A549 (cell line): ENCODE data around the gene FLNB. TPM values are rescaled to one million over a fixed set of nuclear protein-coding genes. Genes with fewer than 3 reads are reported as not detected.
A peak's percentile ranks its signal among the peaks of the same experiment; 100 is the strongest.

ENCODE experiments used
- BCL3 ChIP-seq: fragments of >200 bp; sonication (Bioruptor Twin); formaldehyde crosslinking; IDR thresholded peaks from 3 replicates; pipeline ENCODE4 v1.6.1; 2016
- CBX2 ChIP-seq: fragments of 200-600 bp; sonication (generic); IDR thresholded peaks from 2 replicates; pipeline ENCODE4 v1.6.1; 2016; ENCODE audit warnings: low read depth, mild to moderate bottlenecking, borderline replicate concordance
- CTCF ChIP-seq: fragments of >200 bp; sonication (Bioruptor Twin); formaldehyde crosslinking; IDR thresholded peaks from 3 replicates; pipeline ENCODE4 v1.5.1; 2016
- ELK1 ChIP-seq: fragments of 150-350 bp; IDR thresholded peaks from 2 replicates; pipeline ENCODE4 v1.6.1; 2014; ENCODE audit warnings: low read depth, mild to moderate bottlenecking, low read length
- EP300 ChIP-seq, 2 experiments: fragments of >200 bp; sonication (Bioruptor Twin); formaldehyde crosslinking; IDR thresholded peaks; 2 replicates in 1 of 2; 3 replicates in 1 of 2; pipeline ENCODE4 v1.6.1; 2016 to 2017
- HDAC2 ChIP-seq: fragments of 200-600 bp; sonication (generic); IDR thresholded peaks from 2 replicates; pipeline ENCODE4 v1.6.1; 2016
- HEYL ChIP-seq: fragments of 250-450 bp; sonication (Bioruptor Pico); IDR thresholded peaks from 2 replicates; pipeline ENCODE4 v1.8.0; 2021; ENCODE audit warnings: mild to moderate bottlenecking, moderate library complexity
- HOXA7 ChIP-seq: fragments of 250-450 bp; sonication (Bioruptor Pico); IDR thresholded peaks from 2 replicates; pipeline ENCODE4 v1.5.0; 2020; ENCODE audit warnings: mild to moderate bottlenecking, moderate library complexity
- HOXB5 ChIP-seq: fragments of 250-450 bp; sonication (Bioruptor Pico); IDR thresholded peaks from 2 replicates; pipeline ENCODE4 v1.5.0; 2020; ENCODE audit warnings: mild to moderate bottlenecking, moderate library complexity
- JUN ChIP-seq, 2 experiments: fragments of >200 bp; sonication (Bioruptor Twin); formaldehyde crosslinking; IDR thresholded peaks; 2 replicates in 1 of 2; 3 replicates in 1 of 2; pipeline ENCODE4 v1.6.1; 2016 to 2017
- MAFK ChIP-seq: fragments of 450-650 bp; IDR thresholded peaks from 2 replicates; pipeline ENCODE4 v1.6.1; 2014; ENCODE audit not compliant: partially characterized antibody
- MAX ChIP-seq: IDR thresholded peaks from 2 replicates; pipeline ENCODE4 v1.6.1; 2012
- MAZ ChIP-seq: fragments of 150-350 bp; IDR thresholded peaks from 2 replicates; pipeline ENCODE4 v1.6.1; 2014; ENCODE audit warnings: antibody characterized with exemption, low read depth, low read length, borderline replicate concordance
- MYC ChIP-seq: IDR thresholded peaks from 2 replicates; pipeline ENCODE4 v1.6.1; 2012; ENCODE audit warnings: mild to moderate bottlenecking, inconsistent platforms, low read length, improper control_type of control experiment, borderline replicate concordance
- NPAS2 ChIP-seq: fragments of 250-450 bp; sonication (Bioruptor Pico); IDR thresholded peaks from 2 replicates; pipeline ENCODE4 v1.8.0; 2022; ENCODE audit warnings: mild to moderate bottlenecking, moderate library complexity, borderline replicate concordance
- NR3C1 ChIP-seq: fragments of >200 bp; sonication (Bioruptor Twin); formaldehyde crosslinking; IDR thresholded peaks from 3 replicates; pipeline ENCODE4 v1.6.1; 2017
- POLR2A ChIP-seq: IDR thresholded peaks from 2 replicates; pipeline ENCODE4 v1.6.1; 2012; ENCODE audit warnings: mild to moderate bottlenecking, low read length
- POLR2AphosphoS2 ChIP-seq: conservative IDR thresholded peaks from 2 replicates; pipeline ENCODE4 v1.6.1; 2012; ENCODE audit warnings: low read length, improper control_type of control experiment, inconsistent platforms
- RAD21 ChIP-seq, 2 experiments: fragments of >200 bp in 1 of 2; sonication (Bioruptor Twin) in 1 of 2; formaldehyde crosslinking in 1 of 2; IDR thresholded peaks in 1 of 2; conservative IDR thresholded peaks in 1 of 2; 2 replicates in 1 of 2; 3 replicates in 1 of 2; pipeline ENCODE4 v1.6.1; 2012 to 2018; ENCODE audit warnings: inconsistent platforms in 1 of 2
- RCOR1 ChIP-seq: fragments of 150-350 bp; IDR thresholded peaks from 2 replicates; pipeline ENCODE4 v1.6.1; 2014; ENCODE audit warnings: antibody characterized with exemption, low read length, low read depth
- RFX5 ChIP-seq: fragments of 450-650 bp; IDR thresholded peaks from 2 replicates; pipeline ENCODE4 v1.7.1; 2014; ENCODE audit warnings: antibody characterized with exemption, mild to moderate bottlenecking, moderate library complexity
- RNF2 ChIP-seq: fragments of 200-600 bp; sonication (generic); IDR thresholded peaks from 2 replicates; pipeline ENCODE4 v1.6.1; 2016; ENCODE audit warnings: low read depth, mild to moderate bottlenecking, antibody characterized with exemption, moderate library complexity, borderline replicate concordance
- SREBF2 ChIP-seq: fragments of 450-650 bp; IDR thresholded peaks from 2 replicates; pipeline ENCODE4 v1.6.1; 2014; ENCODE audit warnings: mild to moderate bottlenecking, moderate library complexity
- TP53 ChIP-seq: fragments of 250-450 bp; sonication (Bioruptor Pico); IDR thresholded peaks from 2 replicates; pipeline ENCODE4 v1.5.0; 2021; ENCODE audit warnings: mild to moderate bottlenecking, moderate library complexity
- ZNF302 ChIP-seq: fragments of 250-450 bp; sonication (Bioruptor Pico); IDR thresholded peaks from 2 replicates; pipeline ENCODE4 v1.9.0; 2021; ENCODE audit warnings: inconsistent platforms, mild to moderate bottlenecking, moderate library complexity
- ZSCAN20 ChIP-seq: fragments of 250-450 bp; sonication (Bioruptor Pico); IDR thresholded peaks from 2 replicates; pipeline ENCODE4 v1.8.0; 2022; ENCODE audit warnings: mild to moderate bottlenecking, moderate library complexity
- polyA plus RNA-seq, 4 experiments: library from polyadenylated mRNA; depleted of rRNA in 3 of 4; stranded (reverse); fragments of >200 nt; fragmentation: RNase III in 1 of 4; extraction: RNeasy Plus Mini Kit Qiagen cat#74134 plus additional on column Dnase treatment in 1 of 4; gene quantifications; 2 replicates in 3 of 4; 3 replicates in 1 of 4; pipeline ENCODE4 v1.2.3, GENCODE V29; 2011 to 2017
- TF ChIP-seq, protein P1 (sequence below): fragments of 200-600 bp; sonication (generic); IDR thresholded peaks from 2 replicates; pipeline ENCODE4 v1.6.1; 2016; ENCODE audit warnings: antibody characterized with exemption, mild to moderate bottlenecking, moderate library complexity
- TF ChIP-seq, protein P2 (sequence below): fragments of 250-450 bp; sonication (Bioruptor Pico); IDR thresholded peaks from 2 replicates; pipeline ENCODE4 v1.5.0; 2021; ENCODE audit warnings: mild to moderate bottlenecking, moderate library complexity, borderline replicate concordance
- TF ChIP-seq, protein P3 (sequence below): fragments of 450-650 bp; IDR thresholded peaks from 2 replicates; pipeline ENCODE4 v1.6.1; 2014; ENCODE audit warnings: antibody characterized with exemption
- TF ChIP-seq, protein P4 (sequence below): fragments of >200 bp; sonication (Bioruptor Twin); formaldehyde crosslinking; IDR thresholded peaks from 2 replicates; pipeline ENCODE4 v1.6.1; 2016

The FLNB gene
- polyA plus RNA-seq, 2 of the 4 experiments (the other 2 are of a cell fraction) = 235 to 439 TPM

GRCh38 chr3:58161435-58162398, 153.5 kb downstream of the FLNB start (continued):
- TF ChIP-seq ZSCAN20 (CRISPR knock-in tag) = no peak
- TF ChIP-seq, protein P1, sequence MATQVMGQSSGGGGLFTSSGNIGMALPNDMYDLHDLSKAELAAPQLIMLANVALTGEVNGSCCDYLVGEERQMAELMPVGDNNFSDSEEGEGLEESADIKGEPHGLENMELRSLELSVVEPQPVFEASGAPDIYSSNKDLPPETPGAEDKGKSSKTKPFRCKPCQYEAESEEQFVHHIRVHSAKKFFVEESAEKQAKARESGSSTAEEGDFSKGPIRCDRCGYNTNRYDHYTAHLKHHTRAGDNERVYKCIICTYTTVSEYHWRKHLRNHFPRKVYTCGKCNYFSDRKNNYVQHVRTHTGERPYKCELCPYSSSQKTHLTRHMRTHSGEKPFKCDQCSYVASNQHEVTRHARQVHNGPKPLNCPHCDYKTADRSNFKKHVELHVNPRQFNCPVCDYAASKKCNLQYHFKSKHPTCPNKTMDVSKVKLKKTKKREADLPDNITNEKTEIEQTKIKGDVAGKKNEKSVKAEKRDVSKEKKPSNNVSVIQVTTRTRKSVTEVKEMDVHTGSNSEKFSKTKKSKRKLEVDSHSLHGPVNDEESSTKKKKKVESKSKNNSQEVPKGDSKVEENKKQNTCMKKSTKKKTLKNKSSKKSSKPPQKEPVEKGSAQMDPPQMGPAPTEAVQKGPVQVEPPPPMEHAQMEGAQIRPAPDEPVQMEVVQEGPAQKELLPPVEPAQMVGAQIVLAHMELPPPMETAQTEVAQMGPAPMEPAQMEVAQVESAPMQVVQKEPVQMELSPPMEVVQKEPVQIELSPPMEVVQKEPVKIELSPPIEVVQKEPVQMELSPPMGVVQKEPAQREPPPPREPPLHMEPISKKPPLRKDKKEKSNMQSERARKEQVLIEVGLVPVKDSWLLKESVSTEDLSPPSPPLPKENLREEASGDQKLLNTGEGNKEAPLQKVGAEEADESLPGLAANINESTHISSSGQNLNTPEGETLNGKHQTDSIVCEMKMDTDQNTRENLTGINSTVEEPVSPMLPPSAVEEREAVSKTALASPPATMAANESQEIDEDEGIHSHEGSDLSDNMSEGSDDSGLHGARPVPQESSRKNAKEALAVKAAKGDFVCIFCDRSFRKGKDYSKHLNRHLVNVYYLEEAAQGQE = no peak
- peak; percentile 30; the same call in 1 of the 2 replicates for TF ChIP-seq HEYL (CRISPR knock-in tag)
- no peak for TF ChIP-seq POLR2AphosphoS2
- no peak for TF ChIP-seq POLR2A
- no peak for TF ChIP-seq CBX2
- no peak for TF ChIP-seq RNF2
- TF ChIP-seq, protein P2, sequence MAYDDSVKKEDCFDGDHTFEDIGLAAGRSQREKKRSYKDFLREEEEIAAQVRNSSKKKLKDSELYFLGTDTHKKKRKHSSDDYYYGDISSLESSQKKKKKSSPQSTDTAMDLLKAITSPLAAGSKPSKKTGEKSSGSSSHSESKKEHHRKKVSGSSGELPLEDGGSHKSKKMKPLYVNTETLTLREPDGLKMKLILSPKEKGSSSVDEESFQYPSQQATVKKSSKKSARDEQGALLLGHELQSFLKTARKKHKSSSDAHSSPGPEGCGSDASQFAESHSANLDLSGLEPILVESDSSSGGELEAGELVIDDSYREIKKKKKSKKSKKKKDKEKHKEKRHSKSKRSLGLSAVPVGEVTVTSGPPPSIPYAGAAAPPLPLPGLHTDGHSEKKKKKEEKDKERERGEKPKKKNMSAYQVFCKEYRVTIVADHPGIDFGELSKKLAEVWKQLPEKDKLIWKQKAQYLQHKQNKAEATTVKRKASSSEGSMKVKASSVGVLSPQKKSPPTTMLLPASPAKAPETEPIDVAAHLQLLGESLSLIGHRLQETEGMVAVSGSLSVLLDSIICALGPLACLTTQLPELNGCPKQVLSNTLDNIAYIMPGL (CRISPR knock-in tag) = no peak
- TF ChIP-seq HDAC2 = no peak
- TF ChIP-seq, protein P3, sequence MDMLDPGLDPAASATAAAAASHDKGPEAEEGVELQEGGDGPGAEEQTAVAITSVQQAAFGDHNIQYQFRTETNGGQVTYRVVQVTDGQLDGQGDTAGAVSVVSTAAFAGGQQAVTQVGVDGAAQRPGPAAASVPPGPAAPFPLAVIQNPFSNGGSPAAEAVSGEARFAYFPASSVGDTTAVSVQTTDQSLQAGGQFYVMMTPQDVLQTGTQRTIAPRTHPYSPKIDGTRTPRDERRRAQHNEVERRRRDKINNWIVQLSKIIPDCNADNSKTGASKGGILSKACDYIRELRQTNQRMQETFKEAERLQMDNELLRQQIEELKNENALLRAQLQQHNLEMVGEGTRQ = no peak
- TF ChIP-seq SREBF2 = no peak
- TF ChIP-seq RFX5 = no peak
- no peak for TF ChIP-seq NPAS2 (CRISPR knock-in tag)
- no peak for TF ChIP-seq NR3C1
- TF ChIP-seq ELK1 = no peak
- TF ChIP-seq MAZ = no peak
- TF ChIP-seq MAFK = peak; percentile 70
- TF ChIP-seq RCOR1 = no peak
- no peak for TF ChIP-seq BCL3
- peak in 1 of 2 experiments; percentile 26; a peak in 2 of 5 replicates for TF ChIP-seq JUN (IDR thresholded peaks at IDR 0.05)
- TF ChIP-seq MAX = peak; percentile 94
- TF ChIP-seq CTCF = no peak
- peak in 1 of 2 experiments; percentile 41; a peak in 1 of 5 replicates for TF ChIP-seq EP300 (IDR thresholded peaks at IDR 0.05)
- TF ChIP-seq, protein P4, sequence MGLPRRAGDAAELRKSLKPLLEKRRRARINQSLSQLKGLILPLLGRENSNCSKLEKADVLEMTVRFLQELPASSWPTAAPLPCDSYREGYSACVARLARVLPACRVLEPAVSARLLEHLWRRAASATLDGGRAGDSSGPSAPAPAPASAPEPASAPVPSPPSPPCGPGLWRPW = no peak
- TF ChIP-seq MYC = peak; percentile 85
- no peak; the same call in 1 of the 2 replicates for TF ChIP-seq TP53
- 0 out of 2 replicates have a peak, but pooled peaks have one; percentile 23 for TF ChIP-seq HOXA7
- TF ChIP-seq ZNF302 (CRISPR knock-in tag) = 0 out of 2 replicates have a peak, but pooled peaks have one; percentile 40
- TF ChIP-seq HOXB5 (CRISPR knock-in tag) = peak; percentile 60
- TF ChIP-seq RAD21 (conservative IDR thresholded peaks at IDR 0.05 in 1 of 2, IDR thresholded peaks at IDR 0.05 in 1 of 2) = no peak
